Activated CD8-positive, alpha-beta memory T cell treated with anti-CD3 and anti-CD28 coated beads, Interleukin-2, amount 50 U/mL, for 1 hour (primary cell): ENCODE measurements around the gene CXCL8.
"Not testable (repeated sequence)": the region's sequence is repeated elsewhere in the genome, so short reads cannot be mapped to it uniquely, and the experiment has no call there.

Source experiments
- DNase-seq: peaks from one replicate; pipeline ENCODE4 v3.0.0-alpha.2; 2020; ENCODE audit errors: extremely low read depth

The CXCL8 gene

DNA sequence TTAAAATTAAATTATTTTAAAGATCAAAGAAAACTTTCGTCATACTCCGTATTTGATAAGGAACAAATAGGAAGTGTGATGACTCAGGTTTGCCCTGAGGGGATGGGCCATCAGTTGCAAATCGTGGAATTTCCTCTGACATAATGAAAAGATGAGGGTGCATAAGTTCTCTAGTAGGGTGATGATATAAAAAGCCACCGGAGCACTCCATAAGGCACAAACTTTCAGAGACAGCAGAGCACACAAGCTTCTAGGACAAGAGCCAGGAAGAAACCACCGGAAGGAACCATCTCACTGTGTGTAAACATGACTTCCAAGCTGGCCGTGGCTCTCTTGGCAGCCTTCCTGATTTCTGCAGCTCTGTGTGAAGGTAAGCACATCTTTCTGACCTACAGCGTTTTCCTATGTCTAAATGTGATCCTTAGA is at the start of gene CXCL8:
Gene CXCL8, plus strand, starts transcription at position 217 of the 426 bp plus-strand sequence. Its CDS starts 90 bp downstream, at position 307.
- DNase-seq, result no peak

DNA sequence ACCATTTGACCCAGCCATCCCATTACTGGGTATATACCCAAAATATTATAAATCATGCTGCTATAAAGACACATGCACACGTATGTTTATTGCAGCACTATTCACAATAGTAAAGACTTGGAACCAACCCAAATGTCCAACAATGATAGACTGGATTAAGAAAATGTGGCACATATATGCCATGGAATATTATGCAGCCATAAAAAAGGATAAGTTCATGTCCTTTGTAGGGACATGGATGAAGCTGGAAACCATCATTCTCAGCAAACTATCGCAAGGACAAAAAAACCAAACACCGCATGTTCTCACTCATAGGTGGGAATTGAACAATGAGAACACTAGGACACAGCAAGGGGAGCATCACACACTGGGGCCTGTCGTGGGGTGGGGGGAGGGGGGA is 49.2 kb upstream of the CXCL8 start:
- DNase-seq, result not testable (repeated sequence)

DNA sequence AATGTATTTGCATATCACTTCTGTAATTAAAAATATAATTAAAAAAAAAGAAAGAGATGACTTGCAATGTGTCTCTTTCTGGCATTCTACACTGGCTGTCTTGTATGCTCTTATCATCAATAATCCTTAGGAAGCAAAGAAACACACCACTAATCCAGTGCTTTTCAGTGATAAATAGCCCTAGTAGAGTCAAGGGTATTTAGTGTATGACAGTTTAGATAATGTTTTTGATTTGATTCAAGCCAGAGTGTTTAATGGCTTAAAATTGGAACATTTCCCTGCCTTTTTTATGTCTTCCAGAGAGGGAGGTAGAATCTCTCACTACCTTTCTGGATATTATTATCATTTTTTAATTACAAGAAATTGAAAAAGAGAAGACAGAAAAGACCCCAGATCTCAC is 48.6 kb upstream of the CXCL8 start:
- DNase-seq, result no peak

DNA sequence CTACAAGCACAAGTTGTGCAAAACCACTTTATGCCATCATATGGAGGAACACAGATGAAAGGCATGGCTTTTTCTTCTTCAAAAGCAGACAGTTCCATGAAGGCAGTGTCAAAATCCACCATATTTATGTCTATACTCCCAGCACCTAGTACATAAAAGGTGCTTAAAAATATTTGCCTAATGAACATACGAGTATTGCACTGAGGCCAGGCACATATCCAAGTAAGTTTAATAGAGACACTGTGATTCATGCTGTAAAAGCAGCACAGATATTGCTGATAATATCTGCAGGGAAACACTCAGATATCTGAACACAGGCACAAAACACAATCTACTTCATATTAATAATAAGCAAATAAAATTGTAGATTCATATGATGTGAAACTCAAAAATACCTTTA is 48.1 kb upstream of the CXCL8 start:
- DNase-seq, result no peak

DNA sequence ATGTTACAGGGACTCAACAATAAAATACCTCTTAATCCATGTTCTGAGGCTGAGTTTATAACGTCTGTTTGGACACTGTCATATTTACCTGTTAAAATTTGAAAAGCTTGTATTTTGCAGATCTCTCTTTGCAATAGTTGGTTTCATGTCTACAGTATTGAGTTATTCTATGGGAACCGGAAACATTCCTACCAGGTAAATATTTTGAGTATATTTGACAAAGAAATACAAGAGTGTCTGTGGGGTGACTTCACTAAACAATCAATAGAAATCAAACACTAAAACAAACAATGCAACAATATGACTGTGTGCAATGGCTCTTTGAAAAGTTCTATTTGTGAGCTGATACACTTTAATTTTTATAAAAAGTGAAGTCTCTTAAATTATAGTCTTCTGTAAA is 47.7 kb upstream of the CXCL8 start:
- no peak for DNase-seq

DNA sequence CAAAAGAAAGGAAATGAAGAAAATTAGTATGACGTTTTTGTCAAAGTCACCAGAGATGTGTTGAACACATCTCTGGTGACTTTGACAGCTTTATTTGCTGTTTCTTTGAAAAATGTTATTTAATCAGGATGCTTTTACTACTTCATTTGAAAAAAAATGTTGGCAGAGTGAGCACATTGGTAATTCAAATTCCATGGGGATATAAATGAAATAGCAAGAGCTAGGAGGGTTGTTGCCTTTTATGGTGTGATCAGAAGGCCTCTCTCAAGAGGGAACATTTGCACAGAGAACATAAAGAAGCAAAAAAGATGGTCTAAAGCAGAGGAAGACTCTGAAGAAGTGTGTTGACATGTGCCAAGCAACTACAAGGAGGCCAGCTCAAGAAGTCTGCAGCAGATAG is 46.6 kb upstream of the CXCL8 start:
- no peak for DNase-seq

DNA sequence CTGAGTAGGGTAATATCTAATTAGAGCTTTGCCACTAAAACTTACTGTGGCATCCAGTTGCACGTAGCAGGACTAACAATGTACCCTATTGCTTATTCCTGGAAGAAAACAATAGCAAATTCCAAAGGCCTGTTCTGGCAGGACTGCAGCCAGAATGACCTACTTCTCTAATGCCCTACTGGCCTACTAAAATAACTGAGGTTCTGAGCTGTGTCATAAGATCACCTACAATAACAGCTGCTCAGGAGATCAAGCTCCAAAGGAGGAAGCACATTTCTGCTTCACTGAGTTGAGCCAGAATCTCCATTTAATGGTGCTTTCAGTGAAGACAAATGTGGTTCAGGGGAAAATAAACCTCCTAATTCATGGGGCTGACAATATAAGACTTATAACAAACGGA is 42.2 kb upstream of the CXCL8 start:
- DNase-seq, result no peak

DNA sequence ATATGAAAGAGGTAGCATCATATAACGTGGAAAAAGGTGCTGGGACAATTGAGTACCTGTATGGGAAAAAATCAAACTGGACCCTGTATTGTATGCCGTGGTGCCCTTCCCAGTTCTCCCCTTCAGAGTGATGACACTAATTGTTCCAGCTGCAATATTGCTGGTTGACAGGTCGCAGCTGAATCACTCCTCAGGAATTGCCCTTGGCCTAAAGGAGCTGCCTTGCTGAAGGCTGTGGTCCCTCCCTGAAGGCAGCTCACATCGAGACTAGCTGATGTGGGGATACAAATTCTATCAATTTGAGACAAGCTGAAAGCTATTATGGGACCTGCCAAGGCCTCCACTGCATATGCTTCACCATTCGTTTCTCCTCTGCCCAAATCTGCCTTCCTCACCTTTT is 39.3 kb upstream of the CXCL8 start:
- DNase-seq, result no peak

DNA sequence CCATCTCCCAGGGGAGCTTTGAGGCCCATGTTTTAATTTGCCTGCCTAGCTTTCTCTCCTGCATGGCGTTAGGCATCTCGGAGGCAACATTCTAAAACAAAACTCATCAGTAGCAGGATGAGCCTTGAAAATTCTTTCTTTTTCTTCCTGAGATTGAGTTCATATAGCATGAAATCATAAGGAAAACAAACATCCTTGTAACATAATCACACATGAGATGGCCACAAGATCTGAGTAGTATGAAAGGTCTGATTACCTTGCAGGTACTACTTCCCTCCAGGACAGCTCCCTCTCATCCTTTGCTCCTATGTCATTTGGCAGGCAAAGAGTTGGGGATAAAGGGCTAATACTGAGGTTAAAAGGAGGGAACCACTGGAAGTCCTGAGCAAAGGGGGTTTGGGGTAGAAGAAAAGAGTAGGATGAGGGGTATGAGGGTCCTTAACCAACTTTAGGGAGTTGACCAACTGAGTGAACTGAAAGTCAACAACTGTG is 37.5 kb upstream of the CXCL8 start:
- DNase-seq, result no peak

DNA sequence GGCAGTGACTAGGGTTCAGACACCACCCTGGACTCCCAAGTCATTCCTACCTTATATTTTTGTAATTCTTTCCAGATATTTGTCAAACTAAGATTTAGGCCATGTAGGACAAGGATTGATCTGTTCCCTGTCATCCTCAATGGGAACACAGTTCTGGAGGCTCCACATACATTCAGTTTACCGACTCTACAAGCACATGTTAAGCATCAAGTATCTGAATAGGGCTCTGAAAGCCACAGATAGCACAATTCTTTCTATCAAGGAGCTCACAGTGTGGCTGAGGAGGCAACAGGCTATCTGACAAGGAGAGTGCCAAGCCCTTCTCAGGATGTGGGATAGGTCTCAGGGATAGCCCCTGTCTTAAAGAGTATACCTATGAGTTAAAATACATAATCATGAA is 37.0 kb upstream of the CXCL8 start:
- DNase-seq, result no peak

DNA sequence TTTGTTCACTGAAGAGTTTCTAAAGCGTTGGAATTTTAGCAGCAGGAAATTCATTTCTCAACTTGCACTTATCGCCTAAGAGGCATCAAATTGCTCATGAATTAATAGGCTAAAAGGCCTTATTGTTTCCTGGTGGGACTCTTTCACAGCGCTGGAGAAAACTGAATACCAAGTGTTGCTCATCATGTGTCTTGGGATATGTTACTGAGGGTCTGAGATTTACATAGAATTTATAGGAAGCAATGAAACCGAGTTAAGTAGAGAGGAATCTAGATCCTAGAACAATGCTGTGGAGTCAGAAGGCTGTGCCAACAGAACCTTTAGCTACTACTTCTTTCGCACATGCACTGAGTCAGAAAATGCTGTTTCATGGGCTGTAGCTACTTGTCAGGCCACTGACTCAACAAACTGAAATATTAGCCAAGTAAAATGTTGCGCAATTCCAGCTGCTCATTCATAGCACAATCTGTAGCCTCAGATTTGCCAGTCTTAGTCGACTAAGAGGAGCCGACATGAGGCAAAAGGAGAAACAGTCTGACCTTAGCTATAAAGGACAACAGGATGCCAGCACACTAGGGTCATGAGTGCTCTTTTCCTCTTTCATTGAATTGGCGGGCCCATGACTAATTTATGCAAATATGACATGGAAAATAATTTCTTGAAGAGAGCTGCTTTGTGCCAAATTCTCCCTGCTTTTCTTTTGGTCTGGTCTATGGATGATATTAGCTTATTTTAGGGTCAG is 35.9 kb upstream of the CXCL8 start:
- DNase-seq, result no peak

DNA sequence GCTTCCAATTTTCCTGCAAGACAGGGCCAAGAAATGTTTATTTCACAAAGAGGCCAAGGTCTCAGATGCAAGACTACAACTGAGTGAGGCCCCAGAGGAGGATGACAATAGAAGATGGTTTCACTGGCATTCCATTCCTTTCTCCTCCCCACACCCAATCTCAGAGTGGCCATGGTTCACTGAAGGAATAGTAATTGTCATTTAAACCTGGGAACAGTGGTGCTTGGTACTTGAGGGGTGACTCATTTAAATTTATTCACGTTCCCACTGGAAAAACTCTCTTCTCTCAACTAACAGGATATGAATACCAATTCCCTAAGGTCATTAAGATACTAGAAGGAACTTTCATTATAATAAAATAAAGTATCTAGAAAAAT is 35.3 kb upstream of the CXCL8 start:
- DNase-seq, result no peak

DNA sequence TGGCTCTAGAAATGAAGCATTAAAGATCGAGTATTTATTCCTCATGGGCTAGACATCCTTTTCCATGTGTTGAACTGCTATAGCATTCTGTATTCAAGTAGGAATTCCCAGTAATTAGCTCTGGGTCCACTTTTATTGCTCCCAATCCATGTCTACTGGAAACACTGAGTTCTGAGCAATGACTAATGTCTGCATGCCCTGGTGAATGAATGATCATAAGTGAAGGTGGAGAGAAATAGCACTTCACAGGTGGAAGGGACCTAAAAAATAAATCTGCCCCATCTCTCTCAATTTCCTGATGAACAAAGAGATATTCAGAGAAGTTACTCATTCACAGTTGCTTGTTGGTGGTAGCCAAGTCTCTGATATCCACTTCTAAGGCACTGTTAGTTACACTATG is 34.6 kb upstream of the CXCL8 start:
- no peak for DNase-seq

DNA sequence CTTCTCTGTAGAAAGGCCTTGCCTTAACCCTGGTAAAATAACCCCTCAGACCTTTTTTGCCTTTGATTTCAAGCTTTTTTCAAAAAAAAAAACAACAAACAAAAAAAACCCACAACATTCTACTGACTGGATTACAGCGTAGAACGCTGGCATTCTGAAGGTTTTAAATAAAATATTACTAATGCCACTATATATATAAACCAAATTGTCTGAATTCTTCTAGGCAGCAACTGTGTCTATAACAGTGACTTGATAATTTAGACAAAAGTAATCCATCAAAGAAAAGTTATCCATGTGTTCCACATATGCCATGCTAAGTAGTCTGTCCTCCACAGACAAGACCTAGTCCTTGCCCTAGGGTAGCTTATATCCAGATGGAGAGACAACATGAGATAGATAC is 33.6 kb upstream of the CXCL8 start:
- DNase-seq, result no peak

DNA sequence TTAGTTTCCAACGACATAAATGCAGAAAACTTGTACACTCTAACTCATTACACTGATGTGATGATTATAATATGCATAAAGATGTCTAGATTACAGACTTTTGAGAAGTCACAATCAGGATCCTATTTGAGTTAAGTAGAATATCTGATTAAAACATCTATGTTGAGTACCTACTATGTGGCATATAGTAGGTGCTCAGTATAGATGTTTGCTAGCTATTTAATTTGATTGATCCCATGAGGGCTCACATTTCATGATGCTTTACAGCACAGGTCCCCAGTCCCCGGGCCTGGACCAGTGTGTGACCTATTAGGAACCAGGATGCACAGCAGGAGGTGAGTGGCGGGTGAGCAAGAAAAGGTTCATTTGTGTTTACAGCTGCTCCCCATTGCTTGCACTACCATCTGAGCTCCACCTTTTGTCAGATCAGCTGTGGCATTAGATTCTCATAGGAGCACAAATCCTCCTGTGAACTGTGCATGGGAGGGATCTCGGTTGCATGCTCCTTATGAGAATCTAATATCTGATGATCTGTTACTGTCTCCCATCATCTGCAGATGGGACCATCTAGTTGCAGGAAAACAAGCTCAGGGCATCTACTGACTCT is 33.0 kb upstream of the CXCL8 start:
- DNase-seq, result no peak

DNA sequence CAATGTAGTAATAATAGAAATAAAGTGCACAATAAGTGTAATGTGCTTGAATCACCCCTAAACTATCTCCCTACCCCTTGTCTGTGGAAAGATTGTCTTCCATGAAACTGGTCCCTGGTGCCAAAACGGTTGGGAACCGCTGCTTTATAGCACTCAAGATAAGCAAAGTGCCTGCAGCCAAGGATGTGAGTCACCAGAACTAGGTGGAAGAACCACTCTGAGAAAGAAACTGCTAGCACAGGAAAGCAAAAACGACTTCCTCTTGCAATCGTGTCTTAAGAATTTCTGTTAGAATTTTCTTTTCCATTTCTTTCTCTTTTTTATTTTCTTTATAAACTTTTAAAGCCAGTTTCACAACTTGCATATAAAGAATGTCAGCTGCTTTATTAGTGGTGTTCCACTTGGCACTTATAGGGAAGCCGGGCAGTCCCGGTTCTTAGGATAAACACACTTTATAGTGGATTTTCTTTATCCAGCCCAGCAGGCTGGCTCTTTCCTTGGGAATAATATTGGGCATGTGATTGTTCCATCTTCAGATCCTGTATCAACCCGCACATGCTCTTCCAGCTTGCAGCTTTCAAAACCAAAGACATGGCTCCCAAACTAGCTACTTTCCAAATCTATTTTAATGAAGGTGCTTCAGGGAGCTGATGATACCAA is 32.3 kb upstream of the CXCL8 start:
- DNase-seq, result no peak

DNA sequence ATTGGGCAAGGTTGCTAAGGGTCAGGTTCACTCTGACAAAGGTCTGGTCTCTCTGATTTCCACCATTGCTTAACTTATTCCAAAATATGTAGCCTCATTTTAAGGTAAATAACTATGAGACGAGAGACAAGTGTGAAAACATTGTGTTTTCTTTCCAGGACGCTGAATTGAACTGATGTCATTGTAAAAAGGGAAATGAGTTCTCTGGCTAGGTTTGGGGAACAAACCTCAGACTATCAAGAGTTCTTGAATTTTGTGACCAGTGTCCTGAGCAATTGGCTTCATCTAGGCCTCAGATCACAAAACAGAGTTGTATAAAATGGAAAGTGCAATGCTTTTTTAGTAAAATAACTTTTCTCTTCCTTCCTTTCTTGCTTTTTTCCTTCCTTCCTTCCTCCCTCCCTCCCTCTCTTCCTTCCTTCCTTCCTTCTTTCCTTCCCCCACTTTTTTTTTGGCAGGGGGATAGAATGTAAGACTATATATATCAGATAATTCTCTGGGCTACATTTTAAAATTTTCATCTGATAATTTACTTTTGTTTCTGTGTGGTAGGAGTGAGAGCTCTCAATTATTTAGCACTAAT is 30.8 kb upstream of the CXCL8 start:
- no peak for DNase-seq

DNA sequence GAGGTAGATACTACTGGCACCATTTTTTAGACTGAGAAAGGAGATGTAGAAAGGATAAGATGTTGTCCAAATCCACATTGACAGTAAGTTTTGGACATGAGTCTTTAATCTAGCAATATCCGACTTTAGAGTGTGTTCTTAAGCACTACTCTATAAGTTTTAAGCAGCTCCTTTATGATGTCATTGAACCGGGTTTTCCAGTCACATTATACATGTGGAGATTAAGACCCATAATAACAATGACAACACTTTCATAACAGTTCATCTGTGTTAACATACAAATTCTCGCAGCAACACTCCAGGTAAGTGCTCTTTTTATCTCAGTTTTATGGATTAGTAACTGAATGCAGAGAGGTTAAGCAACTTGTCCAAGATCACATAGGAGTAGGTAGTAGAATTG is 30.3 kb upstream of the CXCL8 start:
- no peak for DNase-seq

DNA sequence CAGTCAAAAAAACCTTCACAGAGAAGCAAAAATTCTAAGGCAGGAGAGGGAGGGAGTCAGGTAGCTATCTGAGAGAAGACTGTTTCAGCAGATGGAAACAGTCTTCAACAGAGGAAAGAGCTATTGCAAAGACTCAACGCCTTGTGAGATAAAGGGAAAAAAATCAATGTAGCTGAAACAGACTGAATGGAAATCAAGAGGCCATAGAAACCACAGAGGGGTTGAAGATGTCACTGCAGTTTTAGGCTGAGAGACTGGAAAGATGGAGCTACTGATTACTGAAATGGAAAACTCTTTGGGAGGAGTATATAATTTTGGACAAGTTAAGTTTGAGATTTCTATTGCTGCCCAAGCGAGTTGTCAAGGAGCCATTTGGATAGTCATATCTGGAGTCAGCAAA is 28.4 kb upstream of the CXCL8 start:
- no peak for DNase-seq

DNA sequence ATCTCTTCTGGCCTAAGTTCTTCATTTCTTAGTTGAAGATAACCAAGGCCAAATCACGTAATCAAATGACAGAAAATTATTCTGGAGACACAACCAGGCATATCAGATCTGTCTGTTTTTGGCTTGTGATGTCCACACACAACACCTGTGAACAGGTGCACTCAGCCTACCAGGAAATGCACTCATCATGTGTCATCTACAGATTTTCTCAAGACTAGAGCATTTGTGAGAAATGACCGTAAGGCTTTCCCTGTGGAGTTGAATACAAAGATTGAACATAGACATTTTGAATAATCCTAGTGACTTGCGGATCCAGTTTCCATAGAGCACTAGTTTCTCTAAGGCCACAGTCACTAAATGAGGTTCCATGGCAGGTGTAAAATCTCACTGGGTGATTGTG is 26.7 kb upstream of the CXCL8 start:
- no peak for DNase-seq

DNA sequence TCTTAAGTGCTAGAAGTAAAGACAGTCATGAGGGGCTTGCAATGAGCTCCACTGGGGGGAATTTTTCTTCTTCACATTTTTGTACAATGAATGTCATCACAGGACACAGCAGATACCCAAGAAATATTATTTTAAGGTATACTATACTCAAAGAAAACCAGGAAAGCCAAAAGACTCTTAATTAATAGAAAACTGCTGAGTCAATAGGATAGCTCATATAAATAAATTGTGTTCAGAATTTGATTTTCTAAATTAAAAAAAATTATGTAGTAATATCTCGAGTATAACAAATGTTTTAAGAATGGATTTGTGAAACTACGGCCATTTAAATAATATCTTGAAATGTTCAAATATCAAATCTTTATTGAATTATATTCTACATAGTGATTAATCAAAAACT is 25.7 kb upstream of the CXCL8 start:
- no peak for DNase-seq

DNA sequence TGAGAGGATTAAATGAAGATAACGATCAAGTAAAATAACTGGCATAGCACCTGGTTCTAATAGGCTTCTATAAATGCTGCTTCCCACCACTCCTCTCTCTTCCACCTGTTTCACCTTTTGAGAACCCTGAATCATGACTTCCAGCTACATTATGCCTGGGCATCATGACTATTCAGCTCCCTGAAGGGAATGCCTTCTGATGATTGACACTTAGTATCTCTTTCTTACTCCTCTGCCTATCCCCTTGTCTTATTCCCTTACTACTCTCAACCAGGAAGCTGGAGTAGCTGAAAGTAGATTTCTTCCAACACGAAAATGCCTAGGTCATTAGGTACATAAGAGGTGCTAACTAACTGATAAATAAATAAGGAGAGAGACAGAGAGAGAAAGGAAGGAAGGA is 24.7 kb upstream of the CXCL8 start:
- DNase-seq, result no peak
